ENCODE results near the gene RASSF3. TPM values are rescaled to one million over a fixed set of nuclear protein-coding genes. Genes with fewer than 3 reads are reported as not detected.

Gene RASSF3
- total and polyA plus RNA-seq, 9 donors: 18.2 to 64.5 (median 33.3) TPM

GRCh38 chr12:64634508-64635092 lies 24.3 kb downstream of the RASSF3 start:
- intact Hi-C loops (cut with DNase I): no loop called here
- Histone ChIP-seq H3K4me3 (no peak overlapping the region), H3K9me3 (no peaks in the 10 kb centered on the region), H3K4me1 (ENCODE audit: insufficient read depth) (no peaks in the 10 kb centered on the region), H3K27me3 (no peaks in the 10 kb centered on the region), H3K36me3 (no peaks in the 10 kb centered on the region), H3K27ac (no peak overlapping the region)
- TF ChIP-seq EP300 (IDR thresholded peaks at IDR 0.05): no peak
- TF ChIP-seq CTCF (IDR thresholded peaks at IDR 0.05): no peak
- TF ChIP-seq POLR2A (IDR thresholded peaks at IDR 0.05): no peak
- no peak for DNase-seq
- 75 to 87% (median 85%) methylated on average over 7 of the region's 7 CpGs for WGBS, 3 donors

- no peaks in the 10 kb centered on the region for H3K36me3 ChIP-seq
- H3K4me1 ChIP-seq (ENCODE audit: insufficient read depth): no peaks in the 10 kb centered on the region
- no peak for DNase-seq
- H3K27me3 ChIP-seq: no peaks in the 10 kb centered on the region
- no peaks in the 10 kb centered on the region for H3K9me3 ChIP-seq
- intact Hi-C loops (cut with DNase I): no loop called here
- WGBS, 3 donors: 78 to 83% (median 78%) methylated on average over 5 of the region's 5 CpGs
- TF ChIP-seq CTCF (IDR thresholded peaks at IDR 0.05) (no peak), EP300 (IDR thresholded peaks at IDR 0.05) (no peak), POLR2A (IDR thresholded peaks at IDR 0.05) (no peak)
- H3K27ac ChIP-seq: no peak overlapping the region
- no peak overlapping the region for H3K4me3 ChIP-seq
These were observed 25.2 kb downstream of the RASSF3 start for GRCh38 chr12:64635356-64635998.

GRCh38 chr12:64636856-64637255 lies 26.6 kb downstream of the RASSF3 start:
- no peaks in the 10 kb centered on the region for H3K36me3 ChIP-seq
- TF ChIP-seq EP300 (IDR thresholded peaks at IDR 0.05) (no peak), CTCF (IDR thresholded peaks at IDR 0.05) (no peak), POLR2A (IDR thresholded peaks at IDR 0.05) (no peak)
- H3K27me3 ChIP-seq: no peaks in the 10 kb centered on the region
- H3K4me1 ChIP-seq (ENCODE audit: insufficient read depth): no peaks in the 10 kb centered on the region
- no peaks in the 10 kb centered on the region for H3K9me3 ChIP-seq
- DNase-seq: no peak
- intact Hi-C loops (cut with DNase I): no loop called here
- WGBS, 3 donors: 88 to 93% (median 91%) methylated on average over 2 of the region's 2 CpGs
- no peak overlapping the region for H3K27ac ChIP-seq
- no peak overlapping the region for H3K4me3 ChIP-seq

GRCh38 chr12:64639466-64639865 lies 29.2 kb downstream of the RASSF3 start:
- no peak overlapping the region for H3K27ac ChIP-seq
- TF ChIP-seq EP300 (IDR thresholded peaks at IDR 0.05): no peak
- H3K4me3 ChIP-seq: no peak overlapping the region
- 95 to 100% (median 95%) methylated on average over 1 of the region's 1 CpG for WGBS, 3 donors
- no peaks in the 10 kb centered on the region for H3K36me3 ChIP-seq
- no peaks in the 10 kb centered on the region for H3K27me3 ChIP-seq
- no peaks in the 10 kb centered on the region for H3K9me3 ChIP-seq
- H3K4me1 ChIP-seq (ENCODE audit: insufficient read depth): no peaks in the 10 kb centered on the region
- intact Hi-C loops (cut with DNase I): no loop called here
- DNase-seq: no peak

- peaks cover 1% of the 10 kb centered on the region for H3K4me1 ChIP-seq (ENCODE audit: insufficient read depth)
These were observed 36.0 kb downstream of the RASSF3 start for GRCh38 chr12:64646318-64646717.

More at GRCh38 chr12:64646318-64646717, 36.0 kb downstream of the RASSF3 start:
- TF ChIP-seq CTCF (IDR thresholded peaks at IDR 0.05) (no peak), EP300 (IDR thresholded peaks at IDR 0.05) (no peak), POLR2A (IDR thresholded peaks at IDR 0.05) (no peak)
- Histone ChIP-seq H3K9me3 (no peaks in the 10 kb centered on the region), H3K27me3 (no peaks in the 10 kb centered on the region), H3K4me3 (no peak overlapping the region), H3K27ac (no peak overlapping the region), H3K36me3 (no peaks in the 10 kb centered on the region)
- DNase-seq: no peak
- intact Hi-C loops (cut with DNase I): no loop called here
